GM19395 (cell line): Measurements from ENCODE around the gene AGRP.

Experiments used
- ATAC-seq: cut with Tn5 transposase; IDR thresholded peaks from one replicate; pipeline ENCODE4 v1.9.1; 2021; ENCODE audit warnings: mild to moderate bottlenecking, moderate library complexity; ENCODE audit not compliant: unreplicated experiment

The AGRP gene

GRCh38 chr16:67445913-67446907 is 37.1 kb downstream of the AGRP start:
- no peak for ATAC-seq

- ATAC-seq, result no peak
These were observed 37.9 kb downstream of the AGRP start for GRCh38 chr16:67445441-67445912.

GRCh38 chr16:67445126-67445426 is 38.3 kb downstream of the AGRP start:
- ATAC-seq, result no peak

GRCh38 chr16:67444259-67445125 is 38.9 kb downstream of the AGRP start:
- no peak for ATAC-seq

- no peak for ATAC-seq
These were observed 40.1 kb downstream of the AGRP start for GRCh38 chr16:67443265-67443664.

GRCh38 chr16:67442581-67443255 is 40.6 kb downstream of the AGRP start:
- ATAC-seq, result no peak

GRCh38 chr16:67441907-67442306 is 41.4 kb downstream of the AGRP start:
- no peak for ATAC-seq

GRCh38 chr16:67441271-67441753 is 42.0 kb downstream of the AGRP start:
- no peak for ATAC-seq

- ATAC-seq, result no peak
These were observed 44.4 kb downstream of the AGRP start for GRCh38 chr16:67438824-67439393.

- no peak for ATAC-seq
These were observed 45.1 kb downstream of the AGRP start for GRCh38 chr16:67438098-67438791.

GRCh38 chr16:67437513-67437912 is 45.8 kb downstream of the AGRP start:
- no peak for ATAC-seq

GRCh38 chr16:67436640-67437193 is 46.6 kb downstream of the AGRP start:
- ATAC-seq, result no peak

GRCh38 chr16:67435758-67436164 is 47.6 kb downstream of the AGRP start:
- ATAC-seq, result no peak

- no peak for ATAC-seq
These were observed 50.1 kb downstream of the AGRP start for GRCh38 chr16:67433131-67433719.
